Subcutaneous abdominal adipose tissue (tissue), 5 donors: Measurements from ENCODE around the gene FZR1.
"Not testable (repeated sequence)": the region's sequence is repeated elsewhere in the genome, so short reads cannot be mapped to it uniquely, and the experiment has no call there.

Source experiments
- H3K27ac ChIP-seq: one replicate; pipeline ENCODE4 v1.7.0; 2013; ENCODE audit warnings: low read depth, mild to moderate bottlenecking, inconsistent platforms, low read length, moderate library complexity
- H3K27me3 ChIP-seq, 5 donors: one replicate each; pipeline ENCODE4 v1.7.0; 2013; ENCODE audit warnings: low read length in 5 of 5, inconsistent platforms in 1 of 5; ENCODE audit not compliant: control insufficient read depth in 5 of 5, insufficient read depth in 4 of 5
- H3K36me3 ChIP-seq, 5 donors: one replicate each; pipeline ENCODE4 v1.7.0; 2013; ENCODE audit warnings: low read length in 5 of 5; ENCODE audit not compliant: control insufficient read depth in 5 of 5, insufficient read depth in 5 of 5
- H3K4me1 ChIP-seq, 5 donors: one replicate each; pipeline ENCODE4 v1.7.0; 2013; ENCODE audit warnings: low read length in 5 of 5, mild to moderate bottlenecking in 3 of 5, moderate library complexity in 1 of 5; ENCODE audit not compliant: control insufficient read depth in 5 of 5, insufficient read depth in 5 of 5
- H3K4me3 ChIP-seq, 5 donors: one replicate each; pipeline ENCODE4 v1.7.0; 2013; ENCODE audit warnings: low read length in 5 of 5, low read depth in 1 of 5
- H3K9ac ChIP-seq, 5 donors: one replicate each; pipeline ENCODE4 v1.7.0; 2013; ENCODE audit warnings: low read length in 5 of 5, mild to moderate bottlenecking in 4 of 5, moderate library complexity in 3 of 5
- H3K9me3 ChIP-seq, 5 donors: one replicate each; pipeline ENCODE4 v1.7.0; 2013; ENCODE audit warnings: low read length in 5 of 5; ENCODE audit not compliant: control insufficient read depth in 5 of 5
- donor health status: healthy.
- donor health status: healthy.
- donor health status: healthy.
- donor health status: healthy.
- donor health status: healthy.

The FZR1 gene

DNA sequence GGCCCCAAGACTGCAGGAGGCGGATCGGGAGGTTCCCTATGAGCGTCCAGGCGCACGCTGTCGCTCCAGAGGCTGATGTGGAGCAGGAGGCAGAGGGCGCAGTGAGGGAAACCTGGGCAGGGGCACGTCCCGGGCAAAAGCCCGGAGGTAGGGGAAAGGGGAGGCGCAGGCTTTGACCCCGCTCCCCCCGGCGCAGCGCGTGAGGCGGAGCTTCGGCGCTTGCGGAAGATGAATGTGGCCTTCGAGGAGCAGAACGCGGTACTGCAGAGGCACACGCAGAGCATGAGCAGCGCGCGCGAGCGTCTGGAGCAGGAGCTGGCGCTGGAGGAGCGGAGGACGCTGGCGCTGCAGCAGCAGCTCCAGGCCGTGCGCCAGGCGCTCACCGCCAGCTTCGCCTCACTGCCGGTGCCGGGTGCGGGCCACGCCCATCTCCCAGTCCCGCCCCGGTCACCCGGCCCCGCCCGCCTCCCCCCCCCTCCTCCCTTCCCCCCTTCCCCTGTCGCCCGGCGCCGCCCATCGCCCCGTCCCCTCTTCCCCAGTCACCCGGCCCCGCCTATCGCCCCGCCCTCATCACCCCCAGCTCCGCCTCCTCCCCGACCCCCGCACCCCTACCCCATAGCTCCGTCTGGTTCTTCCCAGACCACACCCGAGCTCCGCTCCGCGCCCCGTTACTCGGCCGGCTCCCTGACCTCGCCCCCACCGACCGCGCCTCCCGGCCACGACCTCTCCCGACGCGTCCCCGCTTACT is 70.8 kb downstream of the FZR1 start:
- Histone ChIP-seq H3K36me3 (peaks cover 0 to 17% (median 5%) of the 10 kb centered on the region in 5 donors), H3K27me3 (no peaks in the 10 kb centered on the region), H3K27ac (no peak overlapping the region), H3K9ac (peak overlapping the region in 1 of 5 donors; percentile 28), H3K4me1 (peaks cover 6 to 46% (median 36%) of the 10 kb centered on the region in 5 donors), H3K9me3 (no peaks in the 10 kb centered on the region), H3K4me3 (peak overlapping the region in 4 of 5 donors; percentile 29 to 62 (median 34))

DNA sequence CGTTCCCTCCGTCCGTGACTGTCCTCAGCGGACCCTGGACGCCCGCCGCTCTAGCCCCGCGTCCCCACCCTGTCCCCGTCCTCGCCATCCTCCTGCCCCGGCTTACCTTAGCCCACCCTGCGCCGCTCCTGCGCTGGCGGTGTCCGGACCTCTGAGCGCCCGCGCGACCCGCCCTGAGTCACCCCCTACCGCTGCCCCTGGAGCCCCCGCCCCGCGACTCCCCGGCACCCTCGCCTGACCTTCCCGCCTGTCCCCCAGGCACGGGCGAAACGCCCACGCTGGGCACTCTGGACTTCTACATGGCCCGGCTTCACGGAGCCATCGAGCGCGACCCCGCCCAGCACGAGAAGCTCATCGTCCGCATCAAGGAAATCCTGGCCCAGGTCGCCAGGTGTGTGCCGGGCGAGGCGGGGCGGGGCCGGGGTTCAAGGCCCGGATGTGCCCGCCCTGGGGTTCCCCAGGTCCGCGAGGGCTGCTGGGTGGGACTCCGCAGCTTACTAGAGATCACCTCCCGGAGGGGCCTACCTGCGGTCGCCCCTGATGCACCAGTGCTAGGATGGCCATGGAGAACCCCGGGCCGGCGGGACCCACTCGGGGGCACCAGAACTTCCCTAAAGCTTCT is 71.7 kb downstream of the FZR1 start:
- no peak overlapping the region for H3K27ac ChIP-seq
- no peak overlapping the region for H3K9ac ChIP-seq
- H3K27me3 ChIP-seq, result no peaks in the 10 kb centered on the region
- H3K9me3 ChIP-seq, result no peaks in the 10 kb centered on the region
- peaks cover 5 to 41% (median 30%) of the 10 kb centered on the region in 5 donors for H3K4me1 ChIP-seq
- H3K4me3 ChIP-seq, result no peak overlapping the region
- peaks cover 0 to 17% (median 5%) of the 10 kb centered on the region in 5 donors for H3K36me3 ChIP-seq

DNA sequence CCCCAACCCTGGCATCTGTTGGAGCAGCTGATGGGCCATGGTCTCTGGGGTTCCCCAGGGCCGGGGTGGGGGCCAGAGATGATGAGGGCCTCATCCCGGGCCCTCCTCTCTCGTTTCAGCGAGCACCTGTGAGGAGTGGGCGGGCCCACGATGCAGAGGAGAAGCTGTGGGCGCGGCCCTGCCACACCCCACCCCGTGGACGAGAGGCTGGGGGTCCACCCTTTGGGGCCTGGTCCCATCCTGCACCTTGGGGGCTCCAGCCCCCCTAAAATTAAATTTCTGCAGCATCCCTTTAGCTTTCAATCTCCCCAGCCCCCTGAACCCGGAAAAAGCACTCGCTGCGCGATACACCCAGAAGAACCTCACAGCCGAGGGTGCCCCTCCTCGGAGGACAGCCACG is 72.3 kb downstream of the FZR1 start:
- Histone ChIP-seq H3K27me3 (no peaks in the 10 kb centered on the region), H3K9me3 (no peaks in the 10 kb centered on the region), H3K4me1 (peaks cover 5 to 36% (median 27%) of the 10 kb centered on the region in 5 donors), H3K9ac (no peak overlapping the region), H3K27ac (no peak overlapping the region), H3K36me3 (peaks cover 0 to 17% (median 5%) of the 10 kb centered on the region in 5 donors), H3K4me3 (no peak overlapping the region)

DNA sequence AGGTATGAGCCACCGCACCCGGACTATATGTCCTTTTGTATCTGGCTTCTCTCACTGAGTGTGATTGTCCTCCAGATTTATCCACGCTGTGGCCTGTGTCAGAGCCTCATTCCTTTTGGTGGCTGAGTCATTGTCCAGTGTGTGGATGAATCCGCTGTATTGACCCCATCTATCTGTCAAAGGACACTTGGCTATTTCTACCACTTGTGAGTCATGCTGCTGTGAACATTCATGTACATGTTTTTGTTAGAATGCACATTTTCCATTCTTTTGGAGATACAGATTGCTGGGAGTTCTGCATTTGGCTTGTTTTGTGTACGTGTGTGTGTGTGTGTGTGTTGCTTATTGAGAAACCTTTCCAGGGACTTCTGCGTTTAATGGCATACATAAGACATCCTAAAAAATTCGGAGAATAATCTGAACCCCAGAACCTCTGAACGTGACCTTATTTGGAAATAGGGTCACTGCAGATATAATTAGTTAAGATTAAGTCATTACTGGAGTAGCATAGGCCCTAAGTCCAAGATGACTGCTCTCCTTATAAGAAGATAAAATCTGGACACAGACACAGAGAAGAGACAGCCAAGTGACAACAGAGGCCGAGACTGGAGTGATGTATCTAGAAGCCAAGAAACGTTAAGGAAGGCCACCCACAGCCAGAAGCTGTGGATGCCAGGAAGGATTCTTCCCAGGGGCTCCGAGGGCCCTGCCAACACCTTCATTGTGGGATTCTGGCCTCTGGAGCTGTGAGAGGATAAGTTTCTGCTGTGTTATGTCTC is 74.2 kb downstream of the FZR1 start:
- Histone ChIP-seq H3K27me3 (peaks cover 0 to 3% (median 0%) of the 10 kb centered on the region in 5 donors), H3K4me3 (no peak overlapping the region), H3K36me3 (peaks cover 0 to 13% (median 3%) of the 10 kb centered on the region in 5 donors), H3K4me1 (peaks cover 5 to 32% (median 23%) of the 10 kb centered on the region in 5 donors), H3K27ac (peak overlapping the region; percentile 72), H3K9ac (peak overlapping the region in 1 of 5 donors; percentile 60), H3K9me3 (no peaks in the 10 kb centered on the region)

DNA sequence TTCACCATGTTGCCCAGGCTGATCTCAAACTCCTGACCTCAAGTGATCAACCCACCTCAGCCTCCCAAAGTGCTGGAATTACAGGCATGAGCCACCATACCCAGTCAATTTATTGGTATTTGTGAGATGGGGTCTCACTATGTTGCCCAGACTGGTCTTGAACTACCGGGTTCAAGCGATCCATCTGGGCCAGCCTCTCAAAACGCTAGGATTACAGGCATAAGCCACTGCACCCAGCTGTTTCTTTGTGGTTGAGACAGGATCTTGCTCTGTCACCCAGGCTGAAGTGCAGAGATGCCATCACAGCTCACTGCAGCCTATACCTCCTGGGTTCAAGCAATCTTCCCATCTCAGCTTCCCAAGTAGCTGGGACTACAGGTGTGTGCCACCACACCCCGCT is 75.7 kb downstream of the FZR1 start:
- H3K36me3 ChIP-seq, H3K27ac ChIP-seq, H3K4me3 ChIP-seq, H3K9me3 ChIP-seq, H3K9ac ChIP-seq: not testable (repeated sequence)
- Histone ChIP-seq H3K4me1 (peaks cover 2 to 30% (median 17%) of the 10 kb centered on the region in 5 donors), H3K27me3 (peaks cover 5 to 12% (median 11%) of the 10 kb centered on the region in 5 donors)

DNA sequence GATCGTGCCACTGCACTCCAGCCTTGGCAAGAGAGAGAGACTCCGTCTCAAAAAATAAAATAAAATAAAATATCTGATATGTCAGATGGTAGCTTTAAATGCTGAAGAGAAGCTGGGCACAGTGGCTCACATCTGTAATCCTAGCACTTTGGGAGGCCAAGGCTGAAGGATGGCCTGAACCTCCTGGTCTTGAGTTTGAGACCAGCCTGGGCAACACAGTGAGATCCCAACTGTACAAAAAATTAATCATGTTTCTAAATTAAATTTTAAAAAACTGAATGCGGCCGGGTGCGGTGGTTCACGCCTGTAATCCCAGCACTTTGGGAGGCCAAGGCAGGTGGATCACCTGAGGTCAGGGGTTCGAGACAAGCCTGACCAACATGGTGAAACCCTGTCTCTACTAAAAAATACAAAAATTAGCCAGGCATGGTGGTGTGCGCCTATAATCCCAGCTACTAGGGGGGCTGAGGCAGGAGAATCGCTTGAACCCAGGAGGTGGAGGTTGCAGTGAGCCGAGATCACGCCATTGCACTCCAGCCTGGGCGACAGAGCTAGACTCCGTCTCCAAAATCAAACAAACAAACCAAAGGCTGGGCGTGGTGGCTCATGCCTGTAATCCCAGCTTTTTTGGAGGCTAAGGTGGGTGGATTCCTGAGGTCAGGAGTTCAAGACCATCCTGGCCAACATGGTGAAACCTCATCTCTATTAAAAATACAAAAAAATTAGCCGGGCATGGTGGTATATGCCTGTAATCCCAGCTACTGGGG is 78.1 kb downstream of the FZR1 start:
- H3K27me3 ChIP-seq, result peaks cover 5 to 12% (median 11%) of the 10 kb centered on the region in 5 donors
- H3K36me3 ChIP-seq, H3K27ac ChIP-seq, H3K4me3 ChIP-seq, H3K9ac ChIP-seq, H3K9me3 ChIP-seq: not testable (repeated sequence)
- peaks cover 2 to 28% (median 16%) of the 10 kb centered on the region in 5 donors for H3K4me1 ChIP-seq

DNA sequence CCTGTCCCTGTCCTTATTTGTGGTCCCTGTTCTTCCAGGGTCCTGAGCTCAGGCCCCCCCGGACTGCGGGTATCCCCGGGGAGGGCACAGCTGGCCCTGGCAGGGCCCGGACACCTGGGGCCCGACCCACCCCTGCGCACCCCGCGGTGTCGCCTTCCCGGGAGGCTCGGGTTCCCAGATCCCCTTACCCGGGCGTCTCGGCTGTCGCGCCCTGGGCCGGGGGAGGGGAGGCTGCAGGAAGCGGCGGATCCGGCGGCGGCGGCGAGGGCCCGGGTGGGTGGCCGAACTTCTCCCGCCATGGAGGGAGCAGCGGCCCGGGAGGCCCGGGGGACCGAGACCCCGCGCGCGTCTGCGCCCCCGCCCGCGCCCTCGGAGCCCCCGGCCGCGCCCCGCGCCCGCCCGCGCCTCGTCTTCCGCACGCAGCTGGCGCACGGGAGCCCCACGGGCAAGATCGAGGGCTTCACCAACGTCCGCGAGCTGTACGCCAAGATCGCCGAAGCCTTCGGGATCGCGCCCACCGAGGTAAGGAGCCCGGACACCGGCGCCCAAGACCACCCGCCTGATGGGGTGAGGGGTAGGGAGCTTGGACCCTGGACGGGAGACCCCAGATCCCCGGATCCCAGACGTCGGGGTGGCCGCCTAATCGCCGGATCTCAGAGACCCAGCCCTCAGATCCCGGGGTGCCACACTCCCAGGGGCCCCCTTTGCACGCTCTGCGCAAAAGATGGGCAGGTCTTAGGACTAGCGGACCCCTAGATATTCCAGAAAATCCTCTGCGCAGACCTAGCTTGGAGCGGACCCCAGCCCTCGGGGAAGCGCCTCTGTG is 79.4 kb downstream of the FZR1 start, which contains the start of gene GIPC3:
GIPC3 (plus strand) TSS at position 178 of the 826 bp plus-strand sequence; CDS start at position 298, 120 bp downstream.
- Histone ChIP-seq H3K4me3 (peak within 1 kb of the TSS in 3 of 5 donors; percentile 51 to 68 (median 61)), H3K36me3 (no peaks in the 10 kb centered on the region), H3K9me3 (no peaks in the 10 kb centered on the region), H3K27ac (no peak within 1 kb of the TSS), H3K4me1 (peaks cover 2 to 20% (median 10%) of the 10 kb centered on the region in 5 donors), H3K9ac (peak within 1 kb of the TSS in 2 of 5 donors; percentile 68 to 77), H3K27me3 (peaks cover 5 to 12% (median 11%) of the 10 kb centered on the region in 5 donors)

DNA sequence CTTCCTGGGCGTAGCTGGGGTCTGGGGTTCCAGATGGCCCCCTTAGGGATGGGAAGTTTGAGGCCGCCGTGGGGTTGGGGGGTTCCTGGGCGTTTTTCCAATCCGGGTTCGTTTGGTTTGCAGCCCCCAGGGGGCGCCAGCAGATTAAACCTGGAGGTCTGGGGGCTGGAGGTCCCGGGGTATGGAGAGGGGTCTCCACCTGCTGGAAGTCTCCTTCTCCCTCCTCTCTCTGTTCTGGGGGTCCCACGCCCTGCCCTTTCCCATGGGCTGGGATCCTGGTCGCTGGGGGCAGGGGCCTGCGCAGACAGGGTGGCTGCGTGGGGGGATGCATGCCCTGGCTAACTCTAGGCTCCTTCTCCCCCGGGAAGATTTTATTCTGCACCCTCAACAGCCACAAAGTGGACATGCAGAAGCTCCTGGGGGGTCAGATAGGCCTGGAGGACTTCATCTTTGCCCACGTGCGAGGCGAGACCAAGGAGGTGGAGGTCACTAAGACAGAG is 80.1 kb downstream of the FZR1 start:
- H3K9ac ChIP-seq, result peak overlapping the region in 2 of 5 donors; percentile 68 to 77
- no peaks in the 10 kb centered on the region for H3K36me3 ChIP-seq
- H3K27me3 ChIP-seq, result peaks cover 5 to 12% (median 11%) of the 10 kb centered on the region in 5 donors
- H3K4me1 ChIP-seq, result peaks cover 0 to 17% (median 7%) of the 10 kb centered on the region in 5 donors
- no peaks in the 10 kb centered on the region for H3K9me3 ChIP-seq
- H3K4me3 ChIP-seq, result peak overlapping the region in 3 of 5 donors; percentile 51 to 68 (median 61)
- no peak overlapping the region for H3K27ac ChIP-seq
